Right atrium auricular region (tissue), 2 donors: ENCODE results near the gene TRIM46. TPM values are rescaled to one million over a fixed set of nuclear protein-coding genes. Genes with fewer than 3 reads are reported as not detected.

ENCODE experiments used
- DNase-seq: peaks from one replicate; pipeline ENCODE4 v3.0.0-alpha.2; 2019; ENCODE audit warnings: low spot score
- H3K27ac ChIP-seq, 2 donors: fragments of 200-600 bp; sonication (generic); 1 replicate in 1 of 2; 2 replicates in 1 of 2; pipeline ENCODE4 v1.5.1; 2016 to 2019
- H3K27me3 ChIP-seq, 2 donors: fragments of 200-600 bp; sonication (generic); one replicate each; pipeline versions ENCODE4 v1.5.1 to v1.6.0; 2017 to 2019
- H3K36me3 ChIP-seq: fragments of 200-600 bp; sonication (generic); one replicate; pipeline ENCODE4 v1.5.1; 2016
- H3K4me1 ChIP-seq, 2 donors: fragments of 200-600 bp; sonication (generic); one replicate each; pipeline versions ENCODE4 v1.5.1 to v1.6.0; 2017 to 2019
- H3K4me3 ChIP-seq, 2 donors: fragments of 200-600 bp; sonication (generic); 1 replicate in 1 of 2; 2 replicates in 1 of 2; pipeline ENCODE4 v1.5.1; 2017 to 2019; ENCODE audit warnings: mild to moderate bottlenecking in 1 of 2, moderate library complexity in 1 of 2
- H3K9me3 ChIP-seq, 2 donors: fragments of 200-600 bp; sonication (generic); one replicate each; pipeline ENCODE4 v1.5.1; 2019
- total RNA-seq, 2 donors: library from RNA; depleted of rRNA; stranded (reverse); fragments of >200 nt; gene quantifications; one replicate each; pipeline ENCODE4 v1.1.0, GENCODE V29; 2016
- TF ChIP-seq, protein P1 (sequence below), 2 donors: fragments of 200-600 bp; sonication (generic); IDR thresholded peaks; one replicate each; pipeline ENCODE4 v1.5.1; 2019; ENCODE audit warnings: antibody characterized with exemption in 2 of 2

TRIM46 gene
- total RNA-seq, 2 donors from 2014 or later: 0.20 TPM; not detected in 1

DNA sequence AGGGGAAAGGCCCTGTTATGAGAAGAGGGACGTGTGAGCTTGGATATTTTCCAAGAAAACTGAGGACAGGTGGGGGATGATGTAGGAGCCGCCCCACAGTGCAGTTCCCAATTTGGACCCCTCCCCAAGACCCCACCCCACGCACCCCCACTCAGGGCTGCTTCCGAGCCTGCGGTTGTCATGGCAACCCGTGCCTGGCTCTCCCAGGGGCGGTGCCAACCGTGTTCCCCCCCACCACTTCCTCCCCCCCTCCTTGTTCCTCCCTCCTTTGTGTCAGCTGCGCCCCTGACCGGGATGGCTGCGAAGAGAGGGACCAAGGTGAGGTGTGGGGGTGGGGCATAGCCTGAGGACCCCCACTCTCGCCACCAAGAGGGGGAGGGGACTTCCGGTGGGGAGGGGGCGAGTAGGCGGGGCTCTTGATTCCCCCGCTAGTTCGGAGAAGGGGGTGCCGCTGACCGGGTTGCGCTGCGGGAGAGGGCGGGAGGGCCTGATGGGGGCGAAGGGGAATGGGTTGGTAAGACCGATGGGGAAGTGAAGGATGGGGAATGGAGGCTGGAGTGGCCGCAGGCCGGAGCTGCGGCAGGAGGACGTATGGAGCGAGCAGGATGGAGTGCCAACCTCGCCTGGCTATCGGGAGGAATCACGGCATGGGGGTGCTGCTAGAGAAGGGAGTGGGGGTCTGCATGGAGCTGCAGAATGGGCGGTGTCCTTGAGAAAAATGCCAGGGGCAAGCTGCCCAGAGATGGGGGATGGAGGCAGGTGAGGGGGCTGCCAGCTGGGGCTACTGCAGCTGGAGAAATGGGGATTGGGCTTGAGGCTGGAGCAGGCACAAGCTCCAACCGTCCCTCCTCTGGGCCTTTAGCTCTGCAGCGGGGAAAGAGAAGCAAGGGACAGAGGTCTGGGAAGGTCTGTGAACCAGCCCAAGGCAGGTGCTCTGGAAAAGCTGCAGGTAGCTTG is 953 bp downstream of the TRIM46 start:
- Histone ChIP-seq H3K27ac (no peak overlapping the region), H3K36me3 (peaks cover 6% of the 10 kb centered on the region), H3K27me3 (peaks cover 0 to 8% of the 10 kb centered on the region in 2 donors), H3K4me1 (peaks cover 0 to 27% of the 10 kb centered on the region in 2 donors), H3K4me3 (peak overlapping the region in 1 of 2 donors; percentile 88), H3K9me3 (no peaks in the 10 kb centered on the region)
- DNase-seq: peak; percentile 57
- TF ChIP-seq, protein P1, sequence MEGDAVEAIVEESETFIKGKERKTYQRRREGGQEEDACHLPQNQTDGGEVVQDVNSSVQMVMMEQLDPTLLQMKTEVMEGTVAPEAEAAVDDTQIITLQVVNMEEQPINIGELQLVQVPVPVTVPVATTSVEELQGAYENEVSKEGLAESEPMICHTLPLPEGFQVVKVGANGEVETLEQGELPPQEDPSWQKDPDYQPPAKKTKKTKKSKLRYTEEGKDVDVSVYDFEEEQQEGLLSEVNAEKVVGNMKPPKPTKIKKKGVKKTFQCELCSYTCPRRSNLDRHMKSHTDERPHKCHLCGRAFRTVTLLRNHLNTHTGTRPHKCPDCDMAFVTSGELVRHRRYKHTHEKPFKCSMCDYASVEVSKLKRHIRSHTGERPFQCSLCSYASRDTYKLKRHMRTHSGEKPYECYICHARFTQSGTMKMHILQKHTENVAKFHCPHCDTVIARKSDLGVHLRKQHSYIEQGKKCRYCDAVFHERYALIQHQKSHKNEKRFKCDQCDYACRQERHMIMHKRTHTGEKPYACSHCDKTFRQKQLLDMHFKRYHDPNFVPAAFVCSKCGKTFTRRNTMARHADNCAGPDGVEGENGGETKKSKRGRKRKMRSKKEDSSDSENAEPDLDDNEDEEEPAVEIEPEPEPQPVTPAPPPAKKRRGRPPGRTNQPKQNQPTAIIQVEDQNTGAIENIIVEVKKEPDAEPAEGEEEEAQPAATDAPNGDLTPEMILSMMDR (IDR thresholded peaks at IDR 0.05): no peak

DNA sequence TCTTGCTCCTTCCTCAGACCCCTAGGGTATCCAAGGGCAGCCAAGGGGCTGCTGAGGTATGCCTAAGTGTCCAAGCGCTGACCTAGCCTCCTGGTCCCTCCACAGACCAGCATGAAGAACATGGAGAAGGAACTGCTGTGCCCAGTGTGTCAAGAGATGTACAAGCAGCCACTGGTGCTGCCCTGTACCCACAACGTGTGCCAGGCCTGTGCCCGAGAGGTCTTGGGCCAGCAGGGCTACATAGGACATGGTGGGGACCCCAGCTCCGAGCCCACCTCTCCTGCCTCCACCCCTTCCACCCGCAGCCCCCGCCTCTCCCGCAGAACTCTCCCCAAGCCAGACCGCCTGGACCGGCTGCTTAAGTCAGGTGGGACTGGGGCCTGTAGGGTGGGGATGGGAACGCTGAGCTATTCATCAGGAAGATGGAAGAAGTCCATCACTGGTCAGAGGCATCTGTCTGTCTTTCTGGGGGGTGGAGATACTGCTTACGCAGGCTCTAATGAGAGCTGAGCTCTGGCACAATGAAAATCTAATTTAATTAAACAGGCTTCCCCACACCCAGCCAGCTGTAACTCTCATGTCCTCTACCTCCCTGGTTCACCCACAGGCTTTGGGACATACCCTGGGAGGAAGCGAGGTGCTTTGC is 1.8 kb downstream of the TRIM46 start:
- TF ChIP-seq, protein P1 (IDR thresholded peaks at IDR 0.05): no peak
- H3K27ac ChIP-seq: no peak overlapping the region
- DNase-seq: no peak
- H3K4me3 ChIP-seq: no peak overlapping the region
- H3K27me3 ChIP-seq: peaks cover 0 to 8% of the 10 kb centered on the region in 2 donors
- H3K4me1 ChIP-seq: peaks cover 0 to 27% of the 10 kb centered on the region in 2 donors
- H3K36me3 ChIP-seq: no peaks in the 10 kb centered on the region
- H3K9me3 ChIP-seq: no peaks in the 10 kb centered on the region

DNA sequence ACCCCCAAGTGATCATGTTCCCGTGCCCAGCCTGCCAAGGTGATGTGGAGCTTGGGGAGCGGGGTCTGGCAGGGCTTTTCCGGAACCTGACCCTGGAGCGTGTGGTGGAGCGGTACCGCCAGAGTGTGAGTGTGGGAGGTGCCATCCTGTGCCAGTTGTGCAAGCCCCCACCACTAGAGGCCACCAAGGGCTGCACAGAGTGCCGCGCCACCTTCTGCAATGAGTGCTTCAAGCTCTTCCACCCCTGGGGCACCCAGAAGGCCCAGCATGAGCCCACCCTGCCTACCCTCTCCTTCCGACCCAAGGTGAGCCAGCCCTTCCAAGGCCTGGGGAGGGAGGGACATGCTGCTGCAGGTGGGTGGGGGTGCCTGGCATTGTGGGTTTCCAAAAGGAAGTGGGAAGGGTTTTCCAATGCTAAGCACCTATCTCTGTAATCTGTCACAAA is 2.3 kb downstream of the TRIM46 start:
- no peak for DNase-seq
- Histone ChIP-seq H3K4me3 (no peak overlapping the region), H3K27me3 (peaks cover 0 to 8% of the 10 kb centered on the region in 2 donors), H3K9me3 (no peaks in the 10 kb centered on the region), H3K36me3 (no peaks in the 10 kb centered on the region), H3K27ac (no peak overlapping the region), H3K4me1 (peaks cover 0 to 27% of the 10 kb centered on the region in 2 donors)
- TF ChIP-seq, protein P1 (IDR thresholded peaks at IDR 0.05): no peak

DNA sequence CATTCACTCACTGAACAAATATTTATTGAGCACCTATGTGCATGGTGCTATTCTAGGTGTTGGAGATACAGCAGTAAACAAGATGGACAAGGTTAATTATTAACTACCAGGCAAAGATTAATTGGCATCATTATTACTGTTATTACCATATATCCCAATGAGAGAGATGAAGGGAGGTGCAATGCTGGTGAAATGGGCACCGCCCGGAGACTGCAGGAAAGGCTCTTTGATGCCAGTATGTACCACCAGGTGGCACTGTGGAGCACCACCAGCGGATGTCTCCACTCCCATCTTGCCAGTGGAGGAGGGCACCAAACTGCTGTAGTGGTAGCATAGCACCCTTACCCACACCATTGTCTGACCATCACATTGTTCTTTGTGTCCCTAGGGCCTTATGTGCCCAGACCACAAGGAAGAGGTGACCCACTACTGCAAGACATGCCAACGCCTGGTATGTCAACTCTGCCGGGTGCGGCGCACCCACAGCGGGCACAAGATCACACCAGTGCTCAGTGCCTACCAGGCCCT is 3.0 kb downstream of the TRIM46 start:
- H3K4me1 ChIP-seq: peaks cover 0 to 27% of the 10 kb centered on the region in 2 donors
- H3K27me3 ChIP-seq: peaks cover 0 to 8% of the 10 kb centered on the region in 2 donors
- no peak overlapping the region for H3K4me3 ChIP-seq
- no peaks in the 10 kb centered on the region for H3K9me3 ChIP-seq
- TF ChIP-seq, protein P1 (IDR thresholded peaks at IDR 0.05): peak; percentile 78 to 95
- DNase-seq: peak; percentile 87
- no peak overlapping the region for H3K27ac ChIP-seq
- no peaks in the 10 kb centered on the region for H3K36me3 ChIP-seq

DNA sequence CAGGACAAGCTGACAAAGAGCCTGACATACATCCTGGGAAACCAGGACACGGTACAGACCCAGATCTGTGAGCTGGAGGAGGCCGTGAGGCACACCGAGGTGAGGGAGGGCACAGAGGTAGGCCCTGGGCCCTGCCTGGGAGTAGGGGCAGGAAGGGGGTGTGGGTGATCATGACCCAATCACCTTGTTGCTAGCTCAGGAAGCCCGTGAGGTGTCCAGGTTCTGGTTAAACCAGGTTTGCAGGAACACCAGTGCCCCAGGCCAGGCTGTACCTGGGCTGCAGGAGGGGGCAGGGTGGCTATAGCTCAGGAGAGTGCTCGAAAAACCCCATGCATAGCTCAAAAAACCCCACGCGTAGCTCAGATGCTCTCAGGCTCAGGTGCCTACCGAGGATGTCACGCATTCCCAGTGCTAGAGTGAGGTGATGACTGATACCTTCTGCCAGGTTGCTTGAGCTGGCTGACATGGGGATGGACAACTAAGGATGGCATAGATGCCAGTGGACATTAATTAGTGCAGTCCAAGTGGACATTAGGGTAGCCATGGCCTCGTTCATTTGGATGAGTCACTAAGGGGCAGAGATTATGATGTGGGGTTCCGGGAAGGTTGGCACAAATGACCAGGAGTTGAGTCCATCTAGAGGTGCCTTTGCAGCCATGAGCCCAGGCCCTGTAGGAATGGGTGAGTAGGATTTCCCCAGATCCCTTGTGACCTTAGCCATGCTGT is 3.7 kb downstream of the TRIM46 start:
- no peaks in the 10 kb centered on the region for H3K9me3 ChIP-seq
- TF ChIP-seq, protein P1 (IDR thresholded peaks at IDR 0.05): no peak

More for the DNA sequence above, 3.7 kb downstream of the TRIM46 start:
- H3K27me3 ChIP-seq: peaks cover 0 to 8% of the 10 kb centered on the region in 2 donors
- no peak for DNase-seq
- H3K27ac ChIP-seq: no peak overlapping the region
- H3K4me3 ChIP-seq: no peak overlapping the region
- no peaks in the 10 kb centered on the region for H3K36me3 ChIP-seq
- H3K4me1 ChIP-seq: peaks cover 0 to 20% of the 10 kb centered on the region in 2 donors
